Mucosa of stomach (tissue), 1 donor: Measurements from ENCODE around the gene TINCR.

Experiments used
- H3K27me3 ChIP-seq: one replicate; pipeline ENCODE4 v1.7.0; 2013; ENCODE audit warnings: mild to moderate bottlenecking, low read length; ENCODE audit not compliant: control insufficient read depth, insufficient read depth
- H3K36me3 ChIP-seq: one replicate; pipeline ENCODE4 v1.7.0; 2013; ENCODE audit warnings: low read length; ENCODE audit not compliant: control insufficient read depth, insufficient read depth
- H3K4me1 ChIP-seq: one replicate; pipeline ENCODE4 v1.7.0; 2013; ENCODE audit warnings: mild to moderate bottlenecking, low read length; ENCODE audit not compliant: control insufficient read depth, insufficient read depth
- H3K4me3 ChIP-seq: one replicate; pipeline ENCODE4 v1.7.0; 2013; ENCODE audit warnings: low read length
- H3K9ac ChIP-seq: one replicate; pipeline ENCODE4 v1.7.0; 2013; ENCODE audit warnings: mild to moderate bottlenecking, low read length, moderate library complexity
- H3K9me3 ChIP-seq: one replicate; pipeline ENCODE4 v1.7.0; 2013; ENCODE audit warnings: mild to moderate bottlenecking, low read length, moderate library complexity; ENCODE audit not compliant: control insufficient read depth
- donor health status: Pancreatic carcinoma.

TINCR gene

DNA sequence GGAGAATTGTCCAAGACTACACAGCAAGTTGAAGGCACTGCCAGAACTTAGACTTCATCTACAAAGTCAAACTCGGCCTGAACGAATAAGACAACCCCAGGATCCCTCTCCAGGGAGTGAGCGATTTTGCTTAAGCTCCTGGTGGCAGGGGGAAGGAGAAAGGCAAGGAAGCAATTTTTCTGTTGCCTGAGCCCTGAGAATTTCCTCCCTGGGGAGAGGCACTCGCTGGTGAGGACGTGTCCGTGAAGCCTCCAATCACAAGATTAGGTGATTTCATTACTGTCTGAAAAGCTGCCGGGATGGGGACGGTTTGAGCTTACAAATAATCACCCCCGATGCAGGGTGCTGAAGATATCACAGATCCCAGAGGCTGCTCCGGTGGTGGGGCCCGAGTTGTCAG lies 45.6 kb downstream of the TINCR start:
- Histone ChIP-seq H3K9ac (no peak overlapping the region), H3K36me3 (no peaks in the 10 kb centered on the region), H3K27me3 (peaks cover 3% of the 10 kb centered on the region), H3K4me3 (no peak overlapping the region), H3K9me3 (no peaks in the 10 kb centered on the region), H3K4me1 (no peaks in the 10 kb centered on the region)

DNA sequence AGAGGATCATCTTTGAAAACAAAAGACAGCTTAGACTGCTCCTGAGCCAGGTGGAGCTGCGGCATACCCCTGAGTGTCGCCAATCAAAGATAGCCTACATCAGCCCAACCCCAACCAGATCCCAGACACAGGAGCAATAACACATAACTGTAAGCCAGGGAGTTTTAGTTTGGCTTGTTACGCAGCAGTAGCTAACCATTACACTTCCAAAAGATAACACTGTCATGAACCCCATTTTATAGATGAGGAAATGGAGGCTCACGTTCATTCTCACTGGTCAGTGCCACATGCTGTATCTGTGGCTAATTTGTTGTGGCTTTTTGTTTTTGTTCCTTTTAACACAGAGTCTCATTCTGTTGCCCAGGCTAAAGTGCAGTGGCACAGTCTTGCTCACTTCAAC lies 47.3 kb downstream of the TINCR start:
- Histone ChIP-seq H3K27me3 (peaks cover 3% of the 10 kb centered on the region), H3K9ac (no peak overlapping the region), H3K36me3 (no peaks in the 10 kb centered on the region), H3K4me1 (no peaks in the 10 kb centered on the region), H3K9me3 (no peaks in the 10 kb centered on the region), H3K4me3 (no peak overlapping the region)

DNA sequence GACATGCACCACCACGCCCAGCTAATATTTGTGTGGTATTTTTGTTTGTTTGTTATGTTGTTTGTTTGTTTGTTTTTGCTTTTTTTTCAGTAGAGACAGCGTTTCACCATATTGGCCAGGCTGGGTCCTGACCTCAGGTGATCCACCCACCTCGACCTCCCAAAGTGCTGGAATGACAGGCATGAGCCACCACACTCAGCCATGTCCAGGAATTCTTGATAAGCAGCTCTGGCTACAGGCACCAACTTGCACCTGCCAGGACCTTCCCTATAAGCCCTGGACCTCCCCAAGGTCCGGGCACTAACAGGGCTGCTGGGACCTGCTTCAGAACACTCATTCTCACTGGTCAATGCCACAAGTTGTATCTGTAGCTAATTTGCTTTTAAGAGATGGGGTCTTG lies 48.7 kb downstream of the TINCR start:
- H3K4me3 ChIP-seq, result no peak overlapping the region
- H3K9me3 ChIP-seq, result no peaks in the 10 kb centered on the region
- H3K36me3 ChIP-seq, result no peaks in the 10 kb centered on the region
- H3K27me3 ChIP-seq, result peaks cover 3% of the 10 kb centered on the region
- H3K4me1 ChIP-seq, result no peaks in the 10 kb centered on the region
- no peak overlapping the region for H3K9ac ChIP-seq

DNA sequence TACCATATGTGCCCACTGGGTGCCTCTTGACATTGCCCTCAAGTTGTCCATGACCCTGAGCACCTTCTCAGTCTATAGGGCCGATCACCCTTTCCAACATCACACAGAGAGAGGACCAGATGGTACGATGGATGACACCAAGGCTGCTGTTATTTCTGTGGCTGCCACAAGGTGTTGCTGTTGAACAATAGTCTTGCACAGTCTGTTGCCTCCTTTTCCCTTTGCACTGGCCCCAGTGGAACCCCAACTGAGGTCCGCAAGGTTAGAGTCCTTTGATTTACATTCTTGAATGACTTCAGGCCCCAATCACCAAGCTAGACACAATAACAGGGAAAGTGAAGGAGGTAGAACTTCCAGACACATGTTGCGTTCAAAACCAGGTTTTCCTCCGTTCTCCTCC lies 52.0 kb downstream of the TINCR start:
- no peaks in the 10 kb centered on the region for H3K9me3 ChIP-seq
- no peak overlapping the region for H3K4me3 ChIP-seq
- no peaks in the 10 kb centered on the region for H3K36me3 ChIP-seq
- H3K4me1 ChIP-seq, result no peaks in the 10 kb centered on the region
- no peak overlapping the region for H3K9ac ChIP-seq
- H3K27me3 ChIP-seq, result no peaks in the 10 kb centered on the region

DNA sequence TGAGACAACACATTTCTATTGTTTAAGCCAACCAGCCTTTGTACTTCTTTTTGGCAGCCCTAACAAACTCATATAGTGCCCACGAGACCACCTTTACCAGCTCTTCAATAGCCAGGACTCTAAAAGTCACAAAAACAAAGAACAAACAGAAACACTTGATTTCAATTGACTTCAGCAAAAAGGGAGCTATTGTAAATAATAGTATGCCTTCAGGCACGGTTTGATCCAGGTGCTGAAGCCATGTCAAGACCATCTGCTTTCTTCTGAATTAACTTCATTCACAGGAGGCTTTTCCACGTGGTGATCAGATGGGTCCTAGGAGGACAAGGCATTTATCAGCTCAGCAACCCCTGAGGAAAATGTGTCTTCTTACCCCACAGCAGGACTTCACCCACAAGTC lies 53.8 kb downstream of the TINCR start:
- Histone ChIP-seq H3K4me3 (no peak overlapping the region), H3K9ac (no peak overlapping the region), H3K9me3 (no peaks in the 10 kb centered on the region), H3K36me3 (no peaks in the 10 kb centered on the region), H3K27me3 (no peaks in the 10 kb centered on the region), H3K4me1 (no peaks in the 10 kb centered on the region)

DNA sequence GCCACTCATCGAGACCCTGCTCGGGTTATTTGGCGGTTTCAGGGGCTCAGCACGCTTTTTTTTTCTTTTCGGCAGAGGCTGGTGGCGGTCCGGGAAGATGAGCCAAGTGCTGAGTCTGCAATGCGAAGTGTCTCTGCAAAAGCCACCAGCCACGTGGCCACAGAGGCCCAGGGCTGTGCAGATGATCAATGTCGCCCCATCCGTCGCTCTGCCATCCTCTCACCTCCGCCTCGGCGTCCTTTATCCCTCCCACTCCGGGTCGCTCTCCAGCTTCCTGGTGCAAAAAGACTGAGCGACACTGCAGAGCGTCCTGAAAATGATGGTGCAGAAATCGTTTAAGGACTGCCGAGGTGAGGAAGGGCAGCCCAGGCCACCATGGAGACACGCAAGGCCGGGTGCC lies 55.0 kb downstream of the TINCR start:
- Histone ChIP-seq H3K9ac (no peak overlapping the region), H3K4me1 (no peaks in the 10 kb centered on the region), H3K4me3 (no peak overlapping the region), H3K9me3 (no peaks in the 10 kb centered on the region), H3K36me3 (no peaks in the 10 kb centered on the region), H3K27me3 (no peaks in the 10 kb centered on the region)
